Measurements from ENCODE around the gene FITM1. TPM values are rescaled to one million over a fixed set of nuclear protein-coding genes. Genes with fewer than 3 reads are reported as not detected.

FITM1 gene
- total RNA-seq, 2 donors from 2014 or later = 2.0 TPM; not detected in 1

- peaks cover 4% of the 10 kb centered on the region for H3K4me1 ChIP-seq (replicated peaks)
- TF ChIP-seq POLR2A (IDR thresholded peaks at IDR 0.05) (no peak), POLR2AphosphoS5 (IDR thresholded peaks at IDR 0.05) (no peak), CTCF (IDR thresholded peaks at IDR 0.05) (no peak)
- no peaks in the 10 kb centered on the region for H3K9me3 ChIP-seq
- no peak for DNase-seq (ENCODE audit: low spot score)
- WGBS = 90% methylated on average over 3 of the region's 3 CpGs
- no peaks in the 10 kb centered on the region for H3K36me3 ChIP-seq
- H3K27me3 ChIP-seq (replicated peaks; ENCODE audit: insufficient read depth) = no peaks in the 10 kb centered on the region
- H3K4me3 ChIP-seq = no peak overlapping the region
- intact Hi-C loops (cut with DNase I) = no loop called here
- H3K27ac ChIP-seq = no peak overlapping the region
Measured at GRCh38 chr14:24083462-24083861, 47.0 kb upstream of the FITM1 start.

GRCh38 chr14:24084440-24084839 lies 46.0 kb upstream of the FITM1 start:
- 100% methylated on average over 2 of the region's 2 CpGs for WGBS
- no peaks in the 10 kb centered on the region for H3K36me3 ChIP-seq
- intact Hi-C loops (cut with DNase I) = no loop called here
- no peaks in the 10 kb centered on the region for H3K9me3 ChIP-seq
- H3K4me3 ChIP-seq = no peak overlapping the region
- no peak overlapping the region for H3K27ac ChIP-seq
- no peak for TF ChIP-seq POLR2AphosphoS5 (IDR thresholded peaks at IDR 0.05)
- TF ChIP-seq POLR2A (IDR thresholded peaks at IDR 0.05) = no peak
- no peak for TF ChIP-seq CTCF (IDR thresholded peaks at IDR 0.05)
- no peak for DNase-seq (ENCODE audit: low spot score)
- H3K27me3 ChIP-seq (replicated peaks; ENCODE audit: insufficient read depth) = no peaks in the 10 kb centered on the region
- peaks cover 4% of the 10 kb centered on the region for H3K4me1 ChIP-seq (replicated peaks)

GRCh38 chr14:24085215-24085614 lies 45.2 kb upstream of the FITM1 start:
- 95% methylated on average over 3 of the region's 3 CpGs for WGBS
- H3K9me3 ChIP-seq = no peaks in the 10 kb centered on the region
- no peak for DNase-seq (ENCODE audit: low spot score)
- no peaks in the 10 kb centered on the region for H3K36me3 ChIP-seq
- H3K4me3 ChIP-seq = no peak overlapping the region
- no peak overlapping the region for H3K27ac ChIP-seq
- peaks cover 4% of the 10 kb centered on the region for H3K4me1 ChIP-seq (replicated peaks)
- no peaks in the 10 kb centered on the region for H3K27me3 ChIP-seq (replicated peaks; ENCODE audit: insufficient read depth)
- intact Hi-C loops (cut with DNase I) = no loop called here
- no peak for TF ChIP-seq POLR2A (IDR thresholded peaks at IDR 0.05)
- TF ChIP-seq POLR2AphosphoS5 (IDR thresholded peaks at IDR 0.05) = no peak
- TF ChIP-seq CTCF (IDR thresholded peaks at IDR 0.05) = no peak

GRCh38 chr14:24086193-24086955 lies 44.1 kb upstream of the FITM1 start:
- TF ChIP-seq POLR2A (IDR thresholded peaks at IDR 0.05) (no peak), POLR2AphosphoS5 (IDR thresholded peaks at IDR 0.05) (no peak), CTCF (IDR thresholded peaks at IDR 0.05) (no peak)
- intact Hi-C loops (cut with DNase I) = no loop called here
- Histone ChIP-seq H3K36me3 (no peaks in the 10 kb centered on the region), H3K27ac (no peak overlapping the region), H3K4me1 (replicated peaks) (no peaks in the 10 kb centered on the region), H3K9me3 (no peaks in the 10 kb centered on the region), H3K27me3 (replicated peaks; ENCODE audit: insufficient read depth) (no peaks in the 10 kb centered on the region), H3K4me3 (no peak overlapping the region)
- DNase-seq (ENCODE audit: low spot score) = no peak
- WGBS = 64% methylated on average over 3 of the region's 3 CpGs

- intact Hi-C loops (cut with DNase I) = no loop called here
Measured at GRCh38 chr14:24087004-24087403, 43.5 kb upstream of the FITM1 start.

More at GRCh38 chr14:24087004-24087403, 43.5 kb upstream of the FITM1 start:
- H3K27me3 ChIP-seq (replicated peaks; ENCODE audit: insufficient read depth) = no peaks in the 10 kb centered on the region
- H3K4me3 ChIP-seq = no peak overlapping the region
- no peak for DNase-seq (ENCODE audit: low spot score)
- H3K27ac ChIP-seq = no peak overlapping the region
- TF ChIP-seq POLR2AphosphoS5 (IDR thresholded peaks at IDR 0.05) = no peak
- TF ChIP-seq POLR2A (IDR thresholded peaks at IDR 0.05) = no peak
- no peak for TF ChIP-seq CTCF (IDR thresholded peaks at IDR 0.05)
- no peaks in the 10 kb centered on the region for H3K36me3 ChIP-seq
- no peaks in the 10 kb centered on the region for H3K9me3 ChIP-seq
- H3K4me1 ChIP-seq (replicated peaks) = no peaks in the 10 kb centered on the region
- 97% methylated on average over 1 of the region's 1 CpG for WGBS
